Esophagus muscularis mucosa (tissue), 3 donors: Measurements from ENCODE around the gene KDM7A.

Experiments
- CTCF ChIP-seq, 3 experiments: fragments of 200-600 bp in 2 of 3; fragments of 450-650 bp in 1 of 3; sonication (generic) in 2 of 3; IDR thresholded peaks; one replicate each; pipeline ENCODE4 v1.5.1; 2017 to 2019; ENCODE audit warnings: antibody characterized with exemption in 3 of 3, mild to moderate bottlenecking in 2 of 3, moderate library complexity in 1 of 3
- POLR2A ChIP-seq: fragments of 450-650 bp; IDR thresholded peaks from one replicate; pipeline ENCODE4 v1.6.1; 2017; ENCODE audit warnings: antibody characterized with exemption, moderate library complexity, mild to moderate bottlenecking, low read depth
- POLR2AphosphoS5 ChIP-seq, 2 donors: sonication (generic); formaldehyde crosslinking; IDR thresholded peaks; one replicate each; pipeline ENCODE4 v1.6.1; 2017; ENCODE audit warnings: antibody characterized with exemption in 2 of 2

- TF ChIP-seq CTCF (IDR thresholded peaks at IDR 0.05) (no peak), POLR2A (no peak), POLR2AphosphoS5 (IDR thresholded peaks at IDR 0.05) (no peak)
Measured at GRCh38 chr7:140174217-140174616, 2.6 kb downstream of the KDM7A start.
